ENCODE results near the gene TEX36.
"Not testable (repeated sequence)": the region's sequence is repeated elsewhere in the genome, so short reads cannot be mapped to it uniquely, and the experiment has no call there.

Gene TEX36

GRCh38 chr10:125721035-125721434 is 38.1 kb upstream of the TEX36 start:
- no peak overlapping the region for H2BK5ac ChIP-seq (ENCODE audit: low read length)
- DNase-seq (ENCODE audit: low spot score): no peak
- no CpG with 5 or more reads among the region's 6 CpGs for WGBS, 2 donors (ENCODE audit: extremely low coverage in 2 of 2, insufficient read length in 2 of 2, insufficient replicate concordance in 1 of 2)
- H4K8ac ChIP-seq (ENCODE audit: low read depth, low read length): no peak overlapping the region
- no peaks in the 10 kb centered on the region for H3K27me3 ChIP-seq (ENCODE audit: control insufficient read depth in 3 of 3, insufficient read depth in 3 of 3, low read depth in 1 of 3, low read length in 3 of 3)
- no peak overlapping the region for H3K4me2 ChIP-seq (ENCODE audit: insufficient read depth, low read length, poor library complexity, severe bottlenecking)
- no peak overlapping the region for H3K4ac ChIP-seq (ENCODE audit: low read length)
- H3K14ac ChIP-seq (ENCODE audit: low read length): no peak overlapping the region
- peaks cover 0 to 8% of the 10 kb centered on the region in 2 donors for H3K9me3 ChIP-seq (replicated peaks in 1 of 2; ENCODE audit: control insufficient read depth in 2 of 2, insufficient read depth in 1 of 2, low read depth in 1 of 2, low read length in 2 of 2)
- no peak overlapping the region for H2AFZ ChIP-seq (ENCODE audit: low read length)
- H3K4me3 ChIP-seq (ENCODE audit: low read length in 2 of 2): peak overlapping the region in 1 of 2 donors; percentile 96
- H2BK15ac ChIP-seq (ENCODE audit: low read length): no peak overlapping the region
- peaks cover 1 to 6% of the 10 kb centered on the region in 2 donors for H3K4me1 ChIP-seq (ENCODE audit: control insufficient read depth in 2 of 2, insufficient read depth in 1 of 2, low read depth in 1 of 2, low read length in 2 of 2)
- no peak overlapping the region for H2BK12ac ChIP-seq (ENCODE audit: low read length)
- H3K36me3 ChIP-seq (replicated peaks in 1 of 2; ENCODE audit: control insufficient read depth in 2 of 2, insufficient read depth in 2 of 2, low read length in 2 of 2): peaks cover 12 to 55% of the 10 kb centered on the region in 2 donors
- H2AK5ac ChIP-seq (ENCODE audit: low read depth, low read length): no peak overlapping the region
- peaks cover 1% of the 10 kb centered on the region for H3K79me1 ChIP-seq (ENCODE audit: low read depth, low read length)
- H4K91ac ChIP-seq (ENCODE audit: low read depth, low read length, poor library complexity): no peak overlapping the region
- no peak overlapping the region for H3K23ac ChIP-seq (ENCODE audit: low read depth, low read length, poor library complexity)
- H3K27ac ChIP-seq (replicated peaks; ENCODE audit: low read length): no peak overlapping the region
- H2BK120ac ChIP-seq (ENCODE audit: low read depth, low read length): no peak overlapping the region
- H3K9ac ChIP-seq (ENCODE audit: low read depth, low read length, poor library complexity): no peak overlapping the region
- no peak overlapping the region for H3K18ac ChIP-seq (ENCODE audit: low read length)

- Histone ChIP-seq H3K18ac (ENCODE audit: low read length) (peak overlapping the region; percentile 99), H3K79me1 (ENCODE audit: low read depth, low read length) (peaks cover 1% of the 10 kb centered on the region), H4K8ac (ENCODE audit: low read depth, low read length) (no peak overlapping the region), H2BK120ac (ENCODE audit: low read depth, low read length) (no peak overlapping the region), H3K4ac (ENCODE audit: low read length) (no peak overlapping the region), H2AK5ac (ENCODE audit: low read depth, low read length) (no peak overlapping the region), H2AFZ (ENCODE audit: low read length) (peak overlapping the region; percentile 94), H3K9me3 (replicated peaks in 1 of 2; ENCODE audit: control insufficient read depth in 2 of 2, insufficient read depth in 1 of 2, low read depth in 1 of 2, low read length in 2 of 2) (peaks cover 0 to 8% of the 10 kb centered on the region in 2 donors), H3K23ac (ENCODE audit: low read depth, low read length, poor library complexity) (no peak overlapping the region), H3K4me2 (ENCODE audit: insufficient read depth, low read length, poor library complexity, severe bottlenecking) (peak overlapping the region; percentile 63), H3K27me3 (ENCODE audit: control insufficient read depth in 3 of 3, insufficient read depth in 3 of 3, low read depth in 1 of 3, low read length in 3 of 3) (no peaks in the 10 kb centered on the region), H3K4me3 (ENCODE audit: low read length in 2 of 2) (peak overlapping the region; percentile 91 to 96), H2BK15ac (ENCODE audit: low read length) (no peak overlapping the region), H2BK5ac (ENCODE audit: low read length) (no peak overlapping the region), H4K91ac (ENCODE audit: low read depth, low read length, poor library complexity) (peak overlapping the region; percentile 32), H3K36me3 (replicated peaks in 1 of 2; ENCODE audit: control insufficient read depth in 2 of 2, insufficient read depth in 2 of 2, low read length in 2 of 2) (peaks cover 12 to 44% of the 10 kb centered on the region in 2 donors), H3K4me1 (ENCODE audit: control insufficient read depth in 2 of 2, insufficient read depth in 1 of 2, low read depth in 1 of 2, low read length in 2 of 2) (peaks cover 1 to 6% of the 10 kb centered on the region in 2 donors), H3K9ac (ENCODE audit: low read depth, low read length, poor library complexity) (peak overlapping the region; percentile 99), H3K27ac (replicated peaks; ENCODE audit: low read length) (peak overlapping the region; percentile 72), H2BK12ac (ENCODE audit: low read length) (no peak overlapping the region), H3K14ac (ENCODE audit: low read length) (no peak overlapping the region)
- WGBS, 2 donors (ENCODE audit: extremely low coverage in 2 of 2, insufficient read length in 2 of 2, insufficient replicate concordance in 1 of 2): no CpG with 5 or more reads among the region's 15 CpGs
- DNase-seq (ENCODE audit: low spot score): no peak
Measured at GRCh38 chr10:125720002-125720382, 37.0 kb upstream of the TEX36 start.

GRCh38 chr10:125719173-125720001 is 36.4 kb upstream of the TEX36 start, which contains the start of gene EDRF1:
Gene EDRF1, plus strand, starts transcription at chr10:125719709. Its CDS starts 99 bp downstream, at chr10:125719808.
- peak; percentile 98 for DNase-seq (ENCODE audit: low spot score)
- peak within 1 kb of the TSS; percentile 41 for H3K4ac ChIP-seq (ENCODE audit: low read length)
- peak within 1 kb of the TSS; percentile 72 for H3K27ac ChIP-seq (replicated peaks; ENCODE audit: low read length)
- peaks cover 1 to 6% of the 10 kb centered on the region in 2 donors for H3K4me1 ChIP-seq (ENCODE audit: control insufficient read depth in 2 of 2, insufficient read depth in 1 of 2, low read depth in 1 of 2, low read length in 2 of 2)
- H3K4me2 ChIP-seq (ENCODE audit: insufficient read depth, low read length, poor library complexity, severe bottlenecking): peak within 1 kb of the TSS; percentile 75
- peaks cover 1% of the 10 kb centered on the region for H3K79me1 ChIP-seq (ENCODE audit: low read depth, low read length)
- peak within 1 kb of the TSS; percentile 99 for H3K9ac ChIP-seq (ENCODE audit: low read depth, low read length, poor library complexity)
- no peak within 1 kb of the TSS for H4K8ac ChIP-seq (ENCODE audit: low read depth, low read length)
- H3K36me3 ChIP-seq (replicated peaks in 1 of 2; ENCODE audit: control insufficient read depth in 2 of 2, insufficient read depth in 2 of 2, low read length in 2 of 2): peaks cover 9 to 38% of the 10 kb centered on the region in 2 donors
- peak within 1 kb of the TSS; percentile 72 for H2BK15ac ChIP-seq (ENCODE audit: low read length)
- H2BK5ac ChIP-seq (ENCODE audit: low read length): no peak within 1 kb of the TSS
- H3K23ac ChIP-seq (ENCODE audit: low read depth, low read length, poor library complexity): peak within 1 kb of the TSS; percentile 93
- H4K91ac ChIP-seq (ENCODE audit: low read depth, low read length, poor library complexity): peak within 1 kb of the TSS; percentile 75
- H3K9me3 ChIP-seq (replicated peaks in 1 of 2; ENCODE audit: control insufficient read depth in 2 of 2, insufficient read depth in 1 of 2, low read depth in 1 of 2, low read length in 2 of 2): peaks cover 0 to 8% of the 10 kb centered on the region in 2 donors
- WGBS, 2 donors (ENCODE audit: extremely low coverage in 2 of 2, insufficient read length in 2 of 2, insufficient replicate concordance in 1 of 2): no CpG with 5 or more reads among the region's 72 CpGs
- peak within 1 kb of the TSS; percentile 99 for H3K18ac ChIP-seq (ENCODE audit: low read length)
- H3K4me3 ChIP-seq (ENCODE audit: low read length in 2 of 2): peak within 1 kb of the TSS; percentile 92 to 96
- H2AFZ ChIP-seq (ENCODE audit: low read length): peak within 1 kb of the TSS; percentile 97
- H2AK5ac ChIP-seq (ENCODE audit: low read depth, low read length): peak within 1 kb of the TSS; percentile 71
- no peak within 1 kb of the TSS for H2BK120ac ChIP-seq (ENCODE audit: low read depth, low read length)
- no peaks in the 10 kb centered on the region for H3K27me3 ChIP-seq (ENCODE audit: control insufficient read depth in 3 of 3, insufficient read depth in 3 of 3, low read depth in 1 of 3, low read length in 3 of 3)
- no peak within 1 kb of the TSS for H2BK12ac ChIP-seq (ENCODE audit: low read length)
- H3K14ac ChIP-seq (ENCODE audit: low read length): peak within 1 kb of the TSS; percentile 87

GRCh38 chr10:125714728-125715127 is 31.8 kb upstream of the TEX36 start:
- WGBS, 2 donors (ENCODE audit: extremely low coverage in 2 of 2, insufficient read length in 2 of 2, insufficient replicate concordance in 1 of 2): no CpG with 5 or more reads among the region's 4 CpGs
- not testable (repeated sequence) for DNase-seq (ENCODE audit: low spot score); H3K9ac ChIP-seq (ENCODE audit: low read depth, low read length, poor library complexity); H3K4me3 ChIP-seq (ENCODE audit: low read length in 2 of 2); H3K4ac ChIP-seq (ENCODE audit: low read length); H2AK5ac ChIP-seq (ENCODE audit: low read depth, low read length); H3K27ac ChIP-seq (replicated peaks; ENCODE audit: low read length); H2BK15ac ChIP-seq (ENCODE audit: low read length); H2AFZ ChIP-seq (ENCODE audit: low read length); H3K18ac ChIP-seq (ENCODE audit: low read length); H3K79me1 ChIP-seq (ENCODE audit: low read depth, low read length); H3K36me3 ChIP-seq (replicated peaks in 1 of 2; ENCODE audit: control insufficient read depth in 2 of 2, insufficient read depth in 2 of 2, low read length in 2 of 2); H2BK120ac ChIP-seq (ENCODE audit: low read depth, low read length); H3K27me3 ChIP-seq (ENCODE audit: control insufficient read depth in 3 of 3, insufficient read depth in 3 of 3, low read depth in 1 of 3, low read length in 3 of 3); H3K4me2 ChIP-seq (ENCODE audit: insufficient read depth, low read length, poor library complexity, severe bottlenecking); H3K14ac ChIP-seq (ENCODE audit: low read length); H4K91ac ChIP-seq (ENCODE audit: low read depth, low read length, poor library complexity); H2BK5ac ChIP-seq (ENCODE audit: low read length); H3K4me1 ChIP-seq (ENCODE audit: control insufficient read depth in 2 of 2, insufficient read depth in 1 of 2, low read depth in 1 of 2, low read length in 2 of 2); H2BK12ac ChIP-seq (ENCODE audit: low read length); H4K8ac ChIP-seq (ENCODE audit: low read depth, low read length); H3K23ac ChIP-seq (ENCODE audit: low read depth, low read length, poor library complexity)
- peaks cover 3 to 11% of the 10 kb centered on the region in 2 donors for H3K9me3 ChIP-seq (replicated peaks in 1 of 2; ENCODE audit: control insufficient read depth in 2 of 2, insufficient read depth in 1 of 2, low read depth in 1 of 2, low read length in 2 of 2)

All from neuronal stem cell (in vitro differentiated cells).